SU-DHL-6 (cell line): ENCODE measurements around the gene MCOLN2.

ENCODE experiments used
- EZH2phosphoT487 ChIP-seq: fragments of 200-600 bp; sonication (generic), shearing (Covaris generic); conservative IDR thresholded peaks from 2 replicates; pipeline ENCODE4 v1.6.1; 2018; ENCODE audit warnings: mild to moderate bottlenecking, antibody characterized with exemption, low read length, moderate library complexity, mixed read lengths
- TF ChIP-seq, protein P1 (sequence below): fragments of 200-600 bp; sonication (generic); IDR thresholded peaks from one replicate; pipeline ENCODE4 v1.5.1; 2017; ENCODE audit warnings: antibody characterized with exemption, mild to moderate bottlenecking, low read length, moderate library complexity; ENCODE audit not compliant: insufficient read depth, poor library complexity, severe bottlenecking

DNA sequence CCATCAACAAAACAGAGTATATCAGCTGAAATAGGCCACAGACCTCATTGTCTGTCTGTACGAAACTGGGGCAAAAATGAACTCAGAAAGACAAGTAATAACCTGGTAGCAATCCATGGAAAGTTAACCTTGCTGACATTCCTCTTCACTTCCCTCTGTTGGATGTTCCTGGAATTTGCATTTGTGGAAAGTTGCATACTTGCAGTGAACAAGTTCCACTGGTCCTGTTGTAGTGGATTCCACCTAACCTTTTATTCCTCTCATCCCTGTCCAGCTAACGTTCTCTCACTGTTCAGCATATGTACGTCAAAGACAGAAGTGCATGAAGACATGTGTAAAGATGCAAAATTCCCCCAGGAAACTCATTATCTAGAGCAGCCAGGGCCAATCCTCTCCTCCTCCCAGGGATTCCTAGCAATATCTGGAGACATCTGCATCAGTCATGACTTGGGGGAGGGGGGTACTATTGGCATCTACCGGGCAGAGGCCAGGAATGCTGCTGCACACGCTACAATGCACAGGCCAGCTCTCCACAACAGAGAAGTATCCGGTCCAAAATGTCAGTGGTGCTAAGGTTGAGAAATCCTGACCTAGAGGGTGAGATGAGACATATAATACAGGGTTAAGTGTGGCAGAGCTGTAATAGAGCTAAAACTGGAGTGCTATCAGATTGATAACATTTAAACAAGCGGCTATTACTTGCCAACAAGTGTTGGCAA, 112.1 kb downstream of the MCOLN2 start:
- TF ChIP-seq, protein P1, sequence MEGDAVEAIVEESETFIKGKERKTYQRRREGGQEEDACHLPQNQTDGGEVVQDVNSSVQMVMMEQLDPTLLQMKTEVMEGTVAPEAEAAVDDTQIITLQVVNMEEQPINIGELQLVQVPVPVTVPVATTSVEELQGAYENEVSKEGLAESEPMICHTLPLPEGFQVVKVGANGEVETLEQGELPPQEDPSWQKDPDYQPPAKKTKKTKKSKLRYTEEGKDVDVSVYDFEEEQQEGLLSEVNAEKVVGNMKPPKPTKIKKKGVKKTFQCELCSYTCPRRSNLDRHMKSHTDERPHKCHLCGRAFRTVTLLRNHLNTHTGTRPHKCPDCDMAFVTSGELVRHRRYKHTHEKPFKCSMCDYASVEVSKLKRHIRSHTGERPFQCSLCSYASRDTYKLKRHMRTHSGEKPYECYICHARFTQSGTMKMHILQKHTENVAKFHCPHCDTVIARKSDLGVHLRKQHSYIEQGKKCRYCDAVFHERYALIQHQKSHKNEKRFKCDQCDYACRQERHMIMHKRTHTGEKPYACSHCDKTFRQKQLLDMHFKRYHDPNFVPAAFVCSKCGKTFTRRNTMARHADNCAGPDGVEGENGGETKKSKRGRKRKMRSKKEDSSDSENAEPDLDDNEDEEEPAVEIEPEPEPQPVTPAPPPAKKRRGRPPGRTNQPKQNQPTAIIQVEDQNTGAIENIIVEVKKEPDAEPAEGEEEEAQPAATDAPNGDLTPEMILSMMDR: no peak
- no peak for TF ChIP-seq EZH2phosphoT487
